Measurements from ENCODE around the gene GJA8. TPM values are rescaled to one million over a fixed set of nuclear protein-coding genes. Genes with fewer than 3 reads are reported as not detected.
"Not testable (repeated sequence)": the region's sequence is repeated elsewhere in the genome, so short reads cannot be mapped to it uniquely, and the experiment has no call there.

Gene GJA8
- total RNA-seq (not detected), polyA plus RNA-seq (not detected)
- long read RNA-seq, donor 1 = 0 reads
- long read RNA-seq, donor 2 = 0 reads

- DNase-seq = no peak
- Histone ChIP-seq H3K27me3 (ENCODE audit: insufficient read depth in 3 of 3, low read length in 2 of 3) (no peaks in the 10 kb centered on the region), H3K4me3 (no peak within 1 kb of the TSS), H3K9me3 (no peaks in the 10 kb centered on the region), H3K36me3 (ENCODE audit: insufficient read depth in 1 of 2, low read depth in 1 of 2) (no peaks in the 10 kb centered on the region), H3K27ac (no peak within 1 kb of the TSS), H3K4me1 (no peaks in the 10 kb centered on the region)
- no peak for TF ChIP-seq CTCF (IDR thresholded peaks at IDR 0.05)
- no peak for ATAC-seq
- WGBS, 3 donors = 84 to 86% (median 84%) methylated on average over 7 of the region's 7 CpGs
- intact Hi-C loops (cut with DNase I) = no loop called here
Observed at GRCh38 chr1:147902253-147902845, at the start of gene GJA8. Gene GJA8 (plus strand): TSS chr1:147902795. CDS start chr1:147907956, 5,161 bp downstream.

- H3K4me3 ChIP-seq = no peak overlapping the region
- no peak for DNase-seq
- H3K36me3 ChIP-seq (ENCODE audit: insufficient read depth in 1 of 2, low read depth in 1 of 2) = no peaks in the 10 kb centered on the region
- intact Hi-C loops (cut with DNase I) = no loop called here
- H3K27ac ChIP-seq = no peak overlapping the region
- H3K4me1 ChIP-seq = no peaks in the 10 kb centered on the region
- no peaks in the 10 kb centered on the region for H3K9me3 ChIP-seq
- no peak for TF ChIP-seq CTCF (IDR thresholded peaks at IDR 0.05)
- WGBS, 3 donors = 27 to 31% (median 30%) methylated on average over 3 of the region's 3 CpGs
- no peaks in the 10 kb centered on the region for H3K27me3 ChIP-seq (ENCODE audit: insufficient read depth in 3 of 3, low read length in 2 of 3)
- ATAC-seq = no peak
Observed at GRCh38 chr1:147853391-147853790, 49.2 kb upstream of the GJA8 start.

- 70 to 80% (median 76%) methylated on average over 4 of the region's 4 CpGs for WGBS, 3 donors
- intact Hi-C loops (cut with DNase I); H3K36me3 ChIP-seq (ENCODE audit: insufficient read depth in 1 of 2, low read depth in 1 of 2); ATAC-seq; H3K9me3 ChIP-seq; H3K4me1 ChIP-seq; H3K27me3 ChIP-seq (ENCODE audit: insufficient read depth in 3 of 3, low read length in 2 of 3); H3K4me3 ChIP-seq; DNase-seq; H3K27ac ChIP-seq: not testable (repeated sequence)
Observed at GRCh38 chr1:147854989-147855388, 47.6 kb upstream of the GJA8 start.

- WGBS, 3 donors = 86 to 92% (median 88%) methylated on average over 3 of the region's 3 CpGs
- H3K27ac ChIP-seq; H3K27me3 ChIP-seq (ENCODE audit: insufficient read depth in 3 of 3, low read length in 2 of 3); DNase-seq; H3K9me3 ChIP-seq; intact Hi-C loops (cut with DNase I); H3K4me3 ChIP-seq; H3K36me3 ChIP-seq (ENCODE audit: insufficient read depth in 1 of 2, low read depth in 1 of 2); ATAC-seq; H3K4me1 ChIP-seq: not testable (repeated sequence)
Observed at GRCh38 chr1:147855996-147856395, 46.6 kb upstream of the GJA8 start.

- H3K27me3 ChIP-seq (ENCODE audit: insufficient read depth in 3 of 3, low read length in 2 of 3); intact Hi-C loops (cut with DNase I); ATAC-seq; H3K9me3 ChIP-seq; H3K27ac ChIP-seq; H3K4me3 ChIP-seq; H3K4me1 ChIP-seq; H3K36me3 ChIP-seq (ENCODE audit: insufficient read depth in 1 of 2, low read depth in 1 of 2); DNase-seq: not testable (repeated sequence)
- 86 to 87% (median 87%) methylated on average over 4 of the region's 4 CpGs for WGBS, 3 donors
Observed at GRCh38 chr1:147867204-147867603, 35.4 kb upstream of the GJA8 start.

GRCh38 chr1:147878022-147878421, 24.6 kb upstream of the GJA8 start:
- no peaks in the 10 kb centered on the region for H3K36me3 ChIP-seq (ENCODE audit: insufficient read depth in 1 of 2, low read depth in 1 of 2)
- H3K9me3 ChIP-seq = no peaks in the 10 kb centered on the region
- H3K27me3 ChIP-seq (ENCODE audit: insufficient read depth in 3 of 3, low read length in 2 of 3) = no peaks in the 10 kb centered on the region
- no peak for ATAC-seq
- intact Hi-C loops (cut with DNase I) = no loop called here
- no peak for DNase-seq
- 52 to 58% (median 57%) methylated on average over 4 of the region's 4 CpGs for WGBS, 3 donors
- peaks cover 2% of the 10 kb centered on the region for H3K4me1 ChIP-seq
- H3K4me3 ChIP-seq = no peak overlapping the region
- H3K27ac ChIP-seq = no peak overlapping the region
- no peak for TF ChIP-seq CTCF (IDR thresholded peaks at IDR 0.05)

Measured in psoas muscle (tissue), 8 donors.